ENCODE measurements around the gene KCNK1.

KCNK1 gene

DNA sequence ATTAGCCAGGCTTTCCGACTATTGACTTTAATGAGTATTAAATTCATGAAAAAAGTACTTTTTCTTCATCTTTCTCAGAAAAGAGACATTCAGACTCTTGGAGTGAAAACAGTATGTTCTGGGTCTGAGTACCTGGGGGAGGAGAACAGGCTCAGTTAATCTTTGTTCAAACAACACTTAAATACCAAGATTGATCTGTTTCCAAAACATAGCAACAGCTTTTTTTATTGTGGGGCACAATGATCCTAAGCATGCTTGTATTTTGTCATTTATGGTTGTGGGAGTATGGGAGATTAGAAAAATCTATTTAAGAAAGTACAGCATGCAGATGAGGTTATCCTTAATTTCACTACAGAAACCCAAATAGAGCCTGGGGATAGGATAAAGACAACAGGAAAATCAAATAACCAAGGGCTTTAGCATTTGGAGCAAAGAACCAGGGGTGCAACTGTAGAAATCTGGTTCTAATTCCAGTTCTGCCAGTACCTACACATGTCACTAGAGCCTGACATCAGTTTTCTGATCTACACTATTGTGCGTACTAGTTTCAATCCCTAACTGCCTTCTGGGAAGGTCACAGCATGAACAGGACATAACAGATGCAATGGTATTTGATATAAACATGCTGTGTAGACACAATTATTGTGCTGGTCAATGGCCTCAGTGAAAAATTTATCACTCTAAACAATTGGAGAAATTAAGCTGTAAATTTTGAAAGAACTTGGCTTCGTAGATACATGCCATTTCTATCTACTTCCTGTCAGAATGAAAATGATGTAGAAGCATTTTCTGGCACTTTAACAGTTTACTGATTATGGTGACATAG lies 91.2 kb downstream of the KCNK1 start:
- no peak for DNase-seq (ENCODE audit: low read depth)

GRCh38 chr1:233707153-233707879 lies 93.4 kb downstream of the KCNK1 start:
- no peak for DNase-seq (ENCODE audit: low read depth)

DNA sequence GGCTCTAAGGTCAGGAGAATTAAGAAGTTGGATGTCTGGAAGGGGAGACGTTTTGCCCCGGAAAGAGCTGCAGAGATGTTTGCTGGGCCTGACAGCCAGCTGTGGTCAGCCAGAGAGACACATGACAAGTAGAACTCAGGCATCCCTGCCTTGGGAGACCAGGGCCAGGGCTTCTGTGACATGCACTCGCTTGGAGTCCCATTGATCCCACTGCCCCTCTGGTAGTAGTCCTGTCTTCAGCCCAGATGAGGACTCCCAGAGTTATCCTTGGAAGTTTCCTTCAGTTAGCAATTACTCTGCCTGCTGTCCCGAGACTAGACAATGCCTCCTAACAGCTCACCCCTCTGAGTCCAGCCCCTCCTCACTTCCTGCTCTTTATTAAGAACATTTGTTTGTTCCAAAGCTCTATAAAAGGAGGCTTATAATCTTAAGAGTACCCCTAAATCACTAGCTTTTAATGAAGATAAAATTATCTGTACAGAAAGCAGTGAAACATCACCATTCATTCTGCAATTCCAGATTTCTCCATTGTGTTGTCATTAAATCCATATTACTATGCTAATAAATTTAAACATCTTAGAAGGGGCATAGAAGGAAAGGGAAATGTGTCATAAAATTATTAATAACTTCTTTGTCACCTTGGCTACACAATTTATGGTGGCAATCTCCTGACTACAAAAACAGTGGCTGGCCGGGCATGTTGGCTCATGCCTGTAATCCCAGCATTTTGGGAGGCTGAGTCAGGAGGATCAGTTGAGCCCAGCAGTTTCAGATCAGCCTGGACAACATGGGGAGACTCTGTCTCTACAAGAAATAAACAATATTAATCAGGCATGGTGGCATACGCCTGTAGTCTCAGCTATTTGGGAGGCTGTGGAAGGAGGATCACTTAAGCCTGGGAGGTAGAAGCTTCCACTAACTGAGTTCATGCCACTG lies 94.2 kb downstream of the KCNK1 start:
- DNase-seq (ENCODE audit: low read depth): no peak

GRCh38 chr1:233710031-233710430 lies 96.1 kb downstream of the KCNK1 start:
- no peak for DNase-seq (ENCODE audit: low read depth)

- DNase-seq (ENCODE audit: low read depth): no peak
These were observed 96.6 kb downstream of the KCNK1 start for GRCh38 chr1:233710507-233710906.

- no peak for DNase-seq (ENCODE audit: low read depth)
These were observed 100.8 kb downstream of the KCNK1 start for GRCh38 chr1:233714631-233715217.

DNA sequence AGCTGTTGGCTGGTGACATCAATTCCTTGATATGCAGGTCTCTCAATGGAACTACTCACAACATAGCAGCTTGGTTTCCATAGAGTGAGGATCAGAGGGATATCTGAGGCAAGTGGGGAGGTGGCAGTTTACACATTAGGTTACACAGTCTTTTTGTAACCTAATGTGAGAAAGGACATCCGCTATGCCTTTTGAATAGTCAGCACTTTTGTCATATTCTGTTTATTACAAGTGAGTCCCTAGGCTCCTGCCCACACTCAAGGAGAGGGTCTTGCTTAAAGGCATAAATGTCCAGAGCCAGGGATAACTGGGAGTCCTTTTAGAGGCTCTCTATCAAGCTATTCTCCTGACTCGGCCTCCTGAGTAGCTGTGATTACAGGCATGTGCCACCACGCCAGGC lies 104.2 kb downstream of the KCNK1 start:
- no peak for DNase-seq (ENCODE audit: low read depth)

DNA sequence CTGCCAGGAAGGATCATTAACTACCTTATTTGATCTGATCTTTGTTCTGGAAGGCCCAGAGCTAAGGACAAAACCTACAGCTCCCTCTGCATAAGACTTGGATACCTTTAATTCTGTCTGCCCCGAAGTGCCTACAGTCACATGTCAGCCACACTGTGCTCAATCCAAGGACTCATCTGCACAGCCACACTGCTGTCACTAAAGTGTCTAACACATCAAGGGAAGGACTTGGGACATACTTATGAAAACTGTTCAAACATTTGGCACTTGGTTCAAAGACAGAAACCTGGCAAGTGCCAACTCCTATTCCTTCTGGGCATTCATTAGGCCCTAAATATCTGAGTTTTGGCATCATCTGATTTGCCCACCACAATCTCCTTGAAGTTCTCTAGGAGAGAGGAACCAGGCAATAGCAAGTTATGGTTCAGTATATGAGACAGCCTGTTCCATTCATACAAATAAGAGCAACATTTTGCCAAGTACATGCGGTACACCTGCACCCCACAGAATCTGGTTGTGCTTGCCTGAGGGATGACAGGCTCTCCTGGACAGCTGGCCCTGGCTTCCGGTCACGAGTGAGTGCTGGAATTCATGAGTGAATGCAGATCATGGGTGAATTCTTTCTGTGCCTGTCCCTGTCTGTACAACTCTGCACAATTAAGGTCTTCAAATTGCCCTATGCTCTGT lies 105.9 kb downstream of the KCNK1 start:
- DNase-seq (ENCODE audit: low read depth): no peak

DNA sequence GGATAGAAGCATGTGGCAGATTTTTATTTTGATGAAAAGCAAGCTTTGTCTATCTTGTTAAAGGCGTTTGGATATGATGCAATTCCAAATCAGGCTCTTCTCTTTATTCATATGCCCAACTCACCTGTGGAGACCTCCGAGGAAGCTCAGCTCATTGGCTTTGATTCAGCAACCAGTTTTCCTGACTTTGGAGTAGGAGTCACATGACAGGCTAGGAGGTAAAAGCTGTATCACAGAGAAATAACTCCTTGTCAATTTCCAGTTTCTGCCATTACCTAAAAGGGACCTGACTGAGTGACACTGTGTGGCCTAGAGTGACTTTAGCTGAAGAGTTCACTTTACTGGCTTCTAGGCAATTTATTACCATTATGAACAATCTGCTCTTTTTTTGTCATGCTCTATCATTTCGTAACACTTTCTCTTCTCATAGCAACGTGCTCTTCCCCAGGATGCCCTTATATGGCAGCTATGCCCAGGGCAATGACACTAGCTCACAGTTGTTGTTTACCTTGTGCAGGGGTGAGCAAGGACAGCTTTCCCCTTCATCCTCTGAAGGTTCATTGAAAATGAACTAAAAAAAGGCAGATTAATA lies 107.2 kb downstream of the KCNK1 start:
- no peak for DNase-seq (ENCODE audit: low read depth)

Measured in HS-27A (cell line).